Measurements from ENCODE around the gene MTHFD1L. TPM values are rescaled to one million over a fixed set of nuclear protein-coding genes. Genes with fewer than 3 reads are reported as not detected.
A peak's percentile ranks its signal among the peaks of the same experiment; 100 is the strongest.

The MTHFD1L gene
- polyA plus RNA-seq, 3 donors: 0.25 to 1.3 (median 0.39) TPM

DNA sequence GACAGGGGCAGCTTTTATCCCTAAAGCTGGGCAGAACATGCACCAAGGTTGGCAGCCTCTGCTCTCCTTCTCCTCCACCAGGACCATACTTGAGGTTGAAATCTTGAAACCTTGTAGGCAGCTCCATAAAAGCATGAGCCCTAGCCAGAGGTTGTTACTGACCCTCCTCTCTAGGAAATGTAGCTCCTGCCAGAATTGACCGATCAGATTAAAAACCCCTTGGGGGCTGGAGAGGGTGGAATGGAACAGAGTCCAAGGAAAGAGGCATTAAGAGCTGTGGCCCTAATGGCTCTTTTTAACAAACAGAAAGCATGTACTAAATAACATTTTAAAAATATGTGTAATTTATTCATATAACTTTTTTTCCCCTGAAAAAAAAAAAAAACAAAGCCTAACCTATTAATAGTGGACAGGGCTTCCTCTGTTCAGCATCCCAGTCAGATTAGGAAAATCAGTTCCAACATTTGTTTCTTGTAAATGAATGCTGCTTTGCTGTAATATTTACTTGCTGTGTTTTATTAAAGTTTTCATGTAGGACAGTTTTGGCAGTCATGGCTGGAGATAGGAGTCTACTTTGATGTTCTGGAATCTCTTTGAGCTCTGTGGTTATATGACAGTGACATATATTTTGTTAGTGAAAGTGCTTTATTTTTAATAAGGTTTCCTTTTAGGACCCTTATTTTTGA, 41.3 kb downstream of the MTHFD1L start:
- Histone ChIP-seq H2AFZ (ENCODE audit: insufficient read depth, low read depth, low read length, poor library complexity, severe bottlenecking) (no peak overlapping the region), H3K4me2 (replicated peaks; ENCODE audit: extremely low read depth, low read length, poor library complexity, severe bottlenecking) (no peak overlapping the region), H3K9ac (ENCODE audit: insufficient read depth, low read length, poor library complexity, severe bottlenecking) (no peak overlapping the region), H3K36me3 (replicated peaks in 1 of 2; ENCODE audit: control insufficient read depth in 1 of 2, insufficient read depth in 2 of 2, low read length in 2 of 2) (no peaks in the 10 kb centered on the region), H4K20me1 (ENCODE audit: insufficient read depth, low read length) (no peaks in the 10 kb centered on the region), H3K4me1 (ENCODE audit: control insufficient read depth in 1 of 2, insufficient read depth in 2 of 2, low read length in 2 of 2) (no peaks in the 10 kb centered on the region), H3K27ac (ENCODE audit: low read depth in 1 of 2, low read length in 2 of 2) (no peak overlapping the region), H3K27me3 (ENCODE audit: control insufficient read depth in 2 of 2, insufficient read depth in 2 of 2, low read length in 2 of 2) (no peaks in the 10 kb centered on the region), H3K4me3 (replicated peaks in 1 of 3; ENCODE audit: low read depth in 2 of 3, low read length in 3 of 3) (no peak overlapping the region), H3K9me3 (replicated peaks in 1 of 2; ENCODE audit: control insufficient read depth in 1 of 2, insufficient read depth in 1 of 2, low read length in 2 of 2) (no peaks in the 10 kb centered on the region), H3K79me2 (ENCODE audit: insufficient read depth, low read length) (no peaks in the 10 kb centered on the region)
- TF ChIP-seq, protein P1, sequence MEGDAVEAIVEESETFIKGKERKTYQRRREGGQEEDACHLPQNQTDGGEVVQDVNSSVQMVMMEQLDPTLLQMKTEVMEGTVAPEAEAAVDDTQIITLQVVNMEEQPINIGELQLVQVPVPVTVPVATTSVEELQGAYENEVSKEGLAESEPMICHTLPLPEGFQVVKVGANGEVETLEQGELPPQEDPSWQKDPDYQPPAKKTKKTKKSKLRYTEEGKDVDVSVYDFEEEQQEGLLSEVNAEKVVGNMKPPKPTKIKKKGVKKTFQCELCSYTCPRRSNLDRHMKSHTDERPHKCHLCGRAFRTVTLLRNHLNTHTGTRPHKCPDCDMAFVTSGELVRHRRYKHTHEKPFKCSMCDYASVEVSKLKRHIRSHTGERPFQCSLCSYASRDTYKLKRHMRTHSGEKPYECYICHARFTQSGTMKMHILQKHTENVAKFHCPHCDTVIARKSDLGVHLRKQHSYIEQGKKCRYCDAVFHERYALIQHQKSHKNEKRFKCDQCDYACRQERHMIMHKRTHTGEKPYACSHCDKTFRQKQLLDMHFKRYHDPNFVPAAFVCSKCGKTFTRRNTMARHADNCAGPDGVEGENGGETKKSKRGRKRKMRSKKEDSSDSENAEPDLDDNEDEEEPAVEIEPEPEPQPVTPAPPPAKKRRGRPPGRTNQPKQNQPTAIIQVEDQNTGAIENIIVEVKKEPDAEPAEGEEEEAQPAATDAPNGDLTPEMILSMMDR (IDR thresholded peaks at IDR 0.05): no peak
- intact Hi-C loops (cut with micrococcal nuclease): no loop called here
- WGBS (ENCODE audit: insufficient coverage): no CpG with 5 or more reads among the region's 1 CpG
- peak overlapping the region in 1 of 7 donors; percentile 49 for H3K27ac Mint-ChIP-seq
- DNase-seq: no peak
- H3K4me1 Mint-ChIP-seq: no peaks in the 10 kb centered on the region
- H3K9me3 Mint-ChIP-seq: peaks cover 0 to 6% (median 3%) of the 10 kb centered on the region in 7 donors
- H3K4me3 Mint-ChIP-seq: no peak overlapping the region
- peaks cover 3 to 6% of the 10 kb centered on the region in 2 donors for H3K36me3 Mint-ChIP-seq
- peaks cover 0 to 2% (median 0%) of the 10 kb centered on the region in 3 donors for H3K27me3 Mint-ChIP-seq (ENCODE audit: low read depth in 3 of 3)

DNA sequence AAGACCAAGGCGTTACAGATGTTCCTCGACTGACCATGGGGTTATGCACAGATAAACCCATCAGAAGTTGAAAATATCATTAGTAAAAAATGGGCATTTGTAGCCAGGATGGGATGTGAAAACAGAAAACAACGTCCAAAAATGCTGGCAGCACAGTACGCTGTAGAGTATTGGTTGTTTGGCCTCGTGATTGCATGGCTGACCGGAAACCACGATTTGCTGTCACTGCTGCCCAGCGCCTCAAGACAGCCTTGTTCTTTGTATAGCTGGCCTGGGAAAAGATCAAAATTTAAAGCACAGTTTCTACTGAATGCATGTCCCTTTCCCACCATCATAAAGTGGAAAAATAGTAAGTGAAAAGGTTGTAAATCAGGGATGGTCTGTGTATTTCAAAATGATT, 41.9 kb downstream of the MTHFD1L start:
- H3K4me3 Mint-ChIP-seq: no peak overlapping the region
- Histone ChIP-seq H3K79me2 (ENCODE audit: insufficient read depth, low read length) (no peaks in the 10 kb centered on the region), H3K36me3 (replicated peaks in 1 of 2; ENCODE audit: control insufficient read depth in 1 of 2, insufficient read depth in 2 of 2, low read length in 2 of 2) (no peaks in the 10 kb centered on the region), H3K27me3 (ENCODE audit: control insufficient read depth in 2 of 2, insufficient read depth in 2 of 2, low read length in 2 of 2) (no peaks in the 10 kb centered on the region), H3K27ac (ENCODE audit: low read depth in 1 of 2, low read length in 2 of 2) (no peak overlapping the region), H3K9me3 (replicated peaks in 1 of 2; ENCODE audit: control insufficient read depth in 1 of 2, insufficient read depth in 1 of 2, low read length in 2 of 2) (no peaks in the 10 kb centered on the region), H2AFZ (ENCODE audit: insufficient read depth, low read depth, low read length, poor library complexity, severe bottlenecking) (no peak overlapping the region), H3K4me2 (replicated peaks; ENCODE audit: extremely low read depth, low read length, poor library complexity, severe bottlenecking) (no peak overlapping the region), H3K4me1 (ENCODE audit: control insufficient read depth in 1 of 2, insufficient read depth in 2 of 2, low read length in 2 of 2) (no peaks in the 10 kb centered on the region), H3K4me3 (replicated peaks in 1 of 3; ENCODE audit: low read depth in 2 of 3, low read length in 3 of 3) (no peak overlapping the region), H4K20me1 (ENCODE audit: insufficient read depth, low read length) (no peaks in the 10 kb centered on the region), H3K9ac (ENCODE audit: insufficient read depth, low read length, poor library complexity, severe bottlenecking) (no peak overlapping the region)
- peaks cover 0 to 7% (median 3%) of the 10 kb centered on the region in 7 donors for H3K9me3 Mint-ChIP-seq
- TF ChIP-seq, protein P1 (IDR thresholded peaks at IDR 0.05): no peak
- DNase-seq: no peak
- H3K4me1 Mint-ChIP-seq: no peaks in the 10 kb centered on the region
- peaks cover 3 to 7% of the 10 kb centered on the region in 2 donors for H3K36me3 Mint-ChIP-seq
- WGBS (ENCODE audit: insufficient coverage): 94% methylated on average over 4 of the region's 8 CpGs
- intact Hi-C loops (cut with micrococcal nuclease): no loop called here
- peaks cover 0 to 2% (median 0%) of the 10 kb centered on the region in 3 donors for H3K27me3 Mint-ChIP-seq (ENCODE audit: low read depth in 3 of 3)
- H3K27ac Mint-ChIP-seq: no peak overlapping the region

Data from CD14-positive monocyte (primary cell).